ENCODE measurements around the gene GATB.

Gene GATB

GRCh38 chr4:151774324-151774723 lies 13.5 kb upstream of the GATB start:
- no peak for FAIRE-seq
- TF ChIP-seq CTCF (IDR thresholded peaks at IDR 0.05; ENCODE audit: insufficient read depth, missing control alignments): no peak
- no peak for DNase-seq (ENCODE audit: insufficient read length, low spot score)

GRCh38 chr4:151772274-151772673 lies 11.5 kb upstream of the GATB start:
- DNase-seq (ENCODE audit: insufficient read length, low spot score) (no peak), FAIRE-seq (no peak)
- no peak for TF ChIP-seq CTCF (IDR thresholded peaks at IDR 0.05; ENCODE audit: insufficient read depth, missing control alignments)

GRCh38 chr4:151771664-151772063 lies 10.9 kb upstream of the GATB start:
- DNase-seq (ENCODE audit: insufficient read length, low spot score) (no peak), FAIRE-seq (no peak)
- no peak for TF ChIP-seq CTCF (IDR thresholded peaks at IDR 0.05; ENCODE audit: insufficient read depth, missing control alignments)

GRCh38 chr4:151770154-151770553 lies 9.3 kb upstream of the GATB start:
- no peak for FAIRE-seq
- no peak for DNase-seq (ENCODE audit: insufficient read length, low spot score)
- TF ChIP-seq CTCF (IDR thresholded peaks at IDR 0.05; ENCODE audit: insufficient read depth, missing control alignments): no peak

- no peak for TF ChIP-seq CTCF (IDR thresholded peaks at IDR 0.05; ENCODE audit: insufficient read depth, missing control alignments)
- DNase-seq (ENCODE audit: insufficient read length, low spot score) (no peak), FAIRE-seq (no peak)
Measured at GRCh38 chr4:151768835-151769234, 8.0 kb upstream of the GATB start.

GRCh38 chr4:151766691-151767090 lies 5.9 kb upstream of the GATB start:
- no peak for TF ChIP-seq CTCF (IDR thresholded peaks at IDR 0.05; ENCODE audit: insufficient read depth, missing control alignments)
- DNase-seq (ENCODE audit: insufficient read length, low spot score): no peak
- no peak for FAIRE-seq

GRCh38 chr4:151760002-151760401 lies 805 bp downstream of the GATB start:
- TF ChIP-seq CTCF (IDR thresholded peaks at IDR 0.05; ENCODE audit: insufficient read depth, missing control alignments): no peak
- DNase-seq (ENCODE audit: insufficient read length, low spot score) (no peak), FAIRE-seq (no peak)
